K562 (cell line): ENCODE data around the gene NAIF1. TPM values are rescaled to one million over a fixed set of nuclear protein-coding genes. Genes with fewer than 3 reads are reported as not detected.

Experiments
- EP300 ChIP-seq: IDR thresholded peaks from 2 replicates; pipeline ENCODE4 v1.6.1; 2012; ENCODE audit warnings: low read length, improper control_type of control experiment
- FIP1L1 ChIP-seq: fragments of 200-400 bp; formaldehyde crosslinking; IDR thresholded peaks from 2 replicates; pipeline ENCODE4 v1.6.1; 2018; ENCODE audit warnings: mild to moderate bottlenecking, low read depth, low read length; ENCODE audit not compliant: poor library complexity, severe bottlenecking
- FOXA1 ChIP-seq: fragments of 450-650 bp; IDR thresholded peaks from 2 replicates; pipeline ENCODE4 v1.6.1; 2016; ENCODE audit warnings: mild to moderate bottlenecking, borderline replicate concordance
- HMG20A ChIP-seq: fragments of 450-650 bp; formaldehyde crosslinking; conservative IDR thresholded peaks from 2 replicates; pipeline ENCODE4 v1.4.0; 2020; ENCODE audit warnings: mild to moderate bottlenecking, mixed read lengths
- PHF21A ChIP-seq: fragments of 450-650 bp; IDR thresholded peaks from 2 replicates; pipeline ENCODE4 v1.6.1; 2017; ENCODE audit warnings: low read depth, borderline replicate concordance
- RBBP5 ChIP-seq: fragments of 200-600 bp; sonication (generic); IDR thresholded peaks from 2 replicates; pipeline ENCODE4 v1.6.1; 2012; ENCODE audit warnings: borderline replicate concordance, mild to moderate bottlenecking, low read length, control low read depth, inconsistent platforms; ENCODE audit not compliant: insufficient read depth, poor library complexity, severe bottlenecking
- RFX7 ChIP-seq: fragments of 250-450 bp; sonication (Bioruptor Pico); IDR thresholded peaks from 2 replicates; pipeline ENCODE4 v1.5.1; 2021; ENCODE audit warnings: mild to moderate bottlenecking
- SREBF2 ChIP-seq: sonication (generic); formaldehyde crosslinking; IDR thresholded peaks from 2 replicates; pipeline ENCODE4 v1.4.0; 2020; ENCODE audit warnings: mild to moderate bottlenecking, missing genetic modification reagents
- ZC3H4 ChIP-seq: sonication (generic); formaldehyde crosslinking; IDR thresholded peaks from 2 replicates; pipeline ENCODE4 v1.9.0; 2021; ENCODE audit warnings: missing genetic modification reagents, borderline replicate concordance
- polyA plus RNA-seq, 8 experiments: library from polyadenylated mRNA; depleted of rRNA in 4 of 8; stranded (reverse) in 5 of 8; unstranded in 3 of 8; fragments of >200 nt; fragmentation: Nextera tagmentation in 2 of 8; fragmentation: Illumina TruSeq in 1 of 8; extraction: Ambion mirVana in 2 of 8; extraction: Trizol in 1 of 8; gene quantifications; 2 replicates each; pipeline versions ENCODE4 v1.2.1 to v1.2.3, GENCODE V29; 2011 to 2014; ENCODE audit warnings: inconsistent platforms in 1 of 8, missing spikeins in 1 of 8
- total RNA-seq, 7 experiments: library from RNA; depleted of rRNA in 6 of 7; stranded (reverse); fragments of >200 nt in 6 of 7; fragmentation: Illumina TruSeq in 2 of 7; extraction: Trizol in 2 of 7; gene quantifications; 2 replicates each; pipeline versions ENCODE4 v1.2.1 to v1.2.3, GENCODE V29; 2011 to 2021; ENCODE audit warnings: low replicate concordance in 1 of 7
- TF ChIP-seq, protein P1 (sequence below): fragments of 200-800 bp; sonication (Bioruptor generic); IDR thresholded peaks from 2 replicates; pipeline ENCODE4 v1.6.1; 2017; ENCODE audit warnings: missing genetic modification characterization, missing compliant biosample characterization
- TF ChIP-seq, protein P2 (sequence below): sonication (generic); formaldehyde crosslinking; IDR thresholded peaks from 2 replicates; pipeline ENCODE4 v1.8.0; 2023; ENCODE audit warnings: mild to moderate bottlenecking, missing genetic modification reagents
- TF ChIP-seq, protein P3 (sequence below): fragments of 200-800 bp; sonication (Bioruptor generic); IDR thresholded peaks from 2 replicates; pipeline ENCODE4 v1.6.1; 2017; ENCODE audit warnings: missing genetic modification characterization, missing compliant biosample characterization
- TF ChIP-seq, protein P4 (sequence below): sonication (generic); formaldehyde crosslinking; IDR thresholded peaks from 2 replicates; pipeline ENCODE4 v1.8.0; 2023; ENCODE audit warnings: missing genetic modification reagents, mild to moderate bottlenecking, borderline replicate concordance

The NAIF1 gene
- total and polyA plus RNA-seq, 9 of the 15 experiments (the other 6 are each of a cell fraction or from before 2014, with no cell fraction given), result 4.8 to 26.6 (median 17.2) TPM

GRCh38 chr9:128068386-128069205 is 1.5 kb upstream of the NAIF1 start (continued):
- TF ChIP-seq ZC3H4 (CRISPR knock-in tag) (peak; percentile 38; the same call in 1 of the 2 replicates), RFX7 (CRISPR knock-in tag) (no peak), SREBF2 (CRISPR knock-in tag) (no peak), EP300 (no peak), FOXA1 (no peak), FIP1L1 (peak; percentile 81), PHF21A (no peak), RBBP5 (peak; percentile 88), HMG20A (no peak)
- TF ChIP-seq, protein P1, sequence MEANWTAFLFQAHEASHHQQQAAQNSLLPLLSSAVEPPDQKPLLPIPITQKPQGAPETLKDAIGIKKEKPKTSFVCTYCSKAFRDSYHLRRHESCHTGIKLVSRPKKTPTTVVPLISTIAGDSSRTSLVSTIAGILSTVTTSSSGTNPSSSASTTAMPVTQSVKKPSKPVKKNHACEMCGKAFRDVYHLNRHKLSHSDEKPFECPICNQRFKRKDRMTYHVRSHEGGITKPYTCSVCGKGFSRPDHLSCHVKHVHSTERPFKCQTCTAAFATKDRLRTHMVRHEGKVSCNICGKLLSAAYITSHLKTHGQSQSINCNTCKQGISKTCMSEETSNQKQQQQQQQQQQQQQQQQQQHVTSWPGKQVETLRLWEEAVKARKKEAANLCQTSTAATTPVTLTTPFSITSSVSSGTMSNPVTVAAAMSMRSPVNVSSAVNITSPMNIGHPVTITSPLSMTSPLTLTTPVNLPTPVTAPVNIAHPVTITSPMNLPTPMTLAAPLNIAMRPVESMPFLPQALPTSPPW, result no peak
- TF ChIP-seq, protein P2, sequence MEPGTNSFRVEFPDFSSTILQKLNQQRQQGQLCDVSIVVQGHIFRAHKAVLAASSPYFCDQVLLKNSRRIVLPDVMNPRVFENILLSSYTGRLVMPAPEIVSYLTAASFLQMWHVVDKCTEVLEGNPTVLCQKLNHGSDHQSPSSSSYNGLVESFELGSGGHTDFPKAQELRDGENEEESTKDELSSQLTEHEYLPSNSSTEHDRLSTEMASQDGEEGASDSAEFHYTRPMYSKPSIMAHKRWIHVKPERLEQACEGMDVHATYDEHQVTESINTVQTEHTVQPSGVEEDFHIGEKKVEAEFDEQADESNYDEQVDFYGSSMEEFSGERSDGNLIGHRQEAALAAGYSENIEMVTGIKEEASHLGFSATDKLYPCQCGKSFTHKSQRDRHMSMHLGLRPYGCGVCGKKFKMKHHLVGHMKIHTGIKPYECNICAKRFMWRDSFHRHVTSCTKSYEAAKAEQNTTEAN (CRISPR knock-in tag), result no peak
- TF ChIP-seq, protein P3, sequence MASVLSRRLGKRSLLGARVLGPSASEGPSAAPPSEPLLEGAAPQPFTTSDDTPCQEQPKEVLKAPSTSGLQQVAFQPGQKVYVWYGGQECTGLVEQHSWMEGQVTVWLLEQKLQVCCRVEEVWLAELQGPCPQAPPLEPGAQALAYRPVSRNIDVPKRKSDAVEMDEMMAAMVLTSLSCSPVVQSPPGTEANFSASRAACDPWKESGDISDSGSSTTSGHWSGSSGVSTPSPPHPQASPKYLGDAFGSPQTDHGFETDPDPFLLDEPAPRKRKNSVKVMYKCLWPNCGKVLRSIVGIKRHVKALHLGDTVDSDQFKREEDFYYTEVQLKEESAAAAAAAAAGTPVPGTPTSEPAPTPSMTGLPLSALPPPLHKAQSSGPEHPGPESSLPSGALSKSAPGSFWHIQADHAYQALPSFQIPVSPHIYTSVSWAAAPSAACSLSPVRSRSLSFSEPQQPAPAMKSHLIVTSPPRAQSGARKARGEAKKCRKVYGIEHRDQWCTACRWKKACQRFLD (CRISPR knock-in tag), result 0 out of 2 replicates have a peak, but pooled peaks have one; percentile 66
- TF ChIP-seq, protein P4, sequence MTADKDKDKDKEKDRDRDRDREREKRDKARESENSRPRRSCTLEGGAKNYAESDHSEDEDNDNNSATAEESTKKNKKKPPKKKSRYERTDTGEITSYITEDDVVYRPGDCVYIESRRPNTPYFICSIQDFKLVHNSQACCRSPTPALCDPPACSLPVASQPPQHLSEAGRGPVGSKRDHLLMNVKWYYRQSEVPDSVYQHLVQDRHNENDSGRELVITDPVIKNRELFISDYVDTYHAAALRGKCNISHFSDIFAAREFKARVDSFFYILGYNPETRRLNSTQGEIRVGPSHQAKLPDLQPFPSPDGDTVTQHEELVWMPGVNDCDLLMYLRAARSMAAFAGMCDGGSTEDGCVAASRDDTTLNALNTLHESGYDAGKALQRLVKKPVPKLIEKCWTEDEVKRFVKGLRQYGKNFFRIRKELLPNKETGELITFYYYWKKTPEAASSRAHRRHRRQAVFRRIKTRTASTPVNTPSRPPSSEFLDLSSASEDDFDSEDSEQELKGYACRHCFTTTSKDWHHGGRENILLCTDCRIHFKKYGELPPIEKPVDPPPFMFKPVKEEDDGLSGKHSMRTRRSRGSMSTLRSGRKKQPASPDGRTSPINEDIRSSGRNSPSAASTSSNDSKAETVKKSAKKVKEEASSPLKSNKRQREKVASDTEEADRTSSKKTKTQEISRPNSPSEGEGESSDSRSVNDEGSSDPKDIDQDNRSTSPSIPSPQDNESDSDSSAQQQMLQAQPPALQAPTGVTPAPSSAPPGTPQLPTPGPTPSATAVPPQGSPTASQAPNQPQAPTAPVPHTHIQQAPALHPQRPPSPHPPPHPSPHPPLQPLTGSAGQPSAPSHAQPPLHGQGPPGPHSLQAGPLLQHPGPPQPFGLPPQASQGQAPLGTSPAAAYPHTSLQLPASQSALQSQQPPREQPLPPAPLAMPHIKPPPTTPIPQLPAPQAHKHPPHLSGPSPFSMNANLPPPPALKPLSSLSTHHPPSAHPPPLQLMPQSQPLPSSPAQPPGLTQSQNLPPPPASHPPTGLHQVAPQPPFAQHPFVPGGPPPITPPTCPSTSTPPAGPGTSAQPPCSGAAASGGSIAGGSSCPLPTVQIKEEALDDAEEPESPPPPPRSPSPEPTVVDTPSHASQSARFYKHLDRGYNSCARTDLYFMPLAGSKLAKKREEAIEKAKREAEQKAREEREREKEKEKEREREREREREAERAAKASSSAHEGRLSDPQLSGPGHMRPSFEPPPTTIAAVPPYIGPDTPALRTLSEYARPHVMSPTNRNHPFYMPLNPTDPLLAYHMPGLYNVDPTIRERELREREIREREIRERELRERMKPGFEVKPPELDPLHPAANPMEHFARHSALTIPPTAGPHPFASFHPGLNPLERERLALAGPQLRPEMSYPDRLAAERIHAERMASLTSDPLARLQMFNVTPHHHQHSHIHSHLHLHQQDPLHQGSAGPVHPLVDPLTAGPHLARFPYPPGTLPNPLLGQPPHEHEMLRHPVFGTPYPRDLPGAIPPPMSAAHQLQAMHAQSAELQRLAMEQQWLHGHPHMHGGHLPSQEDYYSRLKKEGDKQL, result no peak
